HG02642 (cell line): ENCODE measurements around the gene CECR2.

Experiments
- ATAC-seq: cut with Tn5 transposase; IDR thresholded peaks from one replicate; pipeline ENCODE4 v1.9.1; 2021; ENCODE audit warnings: mild to moderate bottlenecking; ENCODE audit not compliant: unreplicated experiment, poor library complexity

CECR2 gene

DNA sequence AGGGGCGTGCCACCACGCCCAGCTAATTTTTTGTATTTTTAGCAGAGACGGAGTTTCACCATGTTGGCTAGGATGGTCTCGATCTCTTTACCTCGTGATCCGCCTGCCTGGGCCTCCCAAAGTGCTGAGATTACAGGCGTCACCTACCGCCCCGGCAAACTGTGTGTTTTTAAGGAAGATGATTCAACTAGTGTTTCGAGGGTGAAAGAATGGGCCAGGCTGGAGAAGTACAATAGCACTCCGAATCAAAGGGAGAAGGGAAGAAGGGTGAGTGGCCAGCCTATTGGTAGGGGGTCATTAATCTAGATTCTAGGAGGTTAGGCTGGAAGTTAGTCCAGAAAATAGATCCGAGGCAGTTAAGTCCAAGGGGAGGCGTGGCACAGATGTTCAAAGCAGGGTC, 2.9 kb upstream of the CECR2 start:
- ATAC-seq: no peak

DNA sequence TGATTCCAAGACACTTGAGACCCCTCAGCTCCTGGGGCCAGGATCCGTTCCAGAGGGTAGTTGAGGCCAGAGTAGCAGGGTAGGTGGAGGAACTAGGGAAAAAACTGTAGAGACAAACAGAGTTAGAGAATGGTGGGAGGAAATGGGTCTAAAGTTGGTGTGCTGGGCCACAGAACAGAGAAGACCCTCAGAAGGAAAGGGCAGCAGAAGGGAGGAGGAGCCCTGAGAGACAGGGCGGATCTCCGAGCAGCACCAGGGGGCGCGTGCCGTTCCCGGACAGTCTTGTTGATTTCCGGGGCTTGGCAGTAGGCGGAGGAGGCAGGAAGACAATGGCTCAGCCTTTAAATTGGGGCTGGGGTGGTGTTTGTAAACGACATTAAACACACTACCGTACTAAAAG, 2.4 kb upstream of the CECR2 start:
- no peak for ATAC-seq

DNA sequence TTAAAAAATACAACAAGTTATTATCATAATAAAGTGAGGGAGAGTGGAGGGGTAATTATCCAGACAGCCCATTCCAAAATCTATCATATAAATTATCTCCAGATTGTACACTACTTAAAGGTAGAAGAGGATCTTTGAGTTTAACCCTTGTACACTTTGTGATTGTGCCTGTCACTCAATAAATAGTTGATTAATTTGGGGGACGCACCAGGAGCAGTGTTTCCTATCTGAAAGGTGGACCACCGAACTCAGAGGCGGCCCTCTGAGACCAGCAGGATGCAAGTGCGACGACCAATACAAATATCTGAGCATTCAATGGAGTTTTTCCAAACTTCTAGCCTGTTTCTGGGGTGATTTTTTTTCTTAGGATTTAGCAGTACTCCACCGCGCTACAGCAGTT, 1.1 kb upstream of the CECR2 start:
- ATAC-seq: no peak

- ATAC-seq: no peak
These were observed 464 bp upstream of the CECR2 start for GRCh38 chr22:17368554-17369438.

DNA sequence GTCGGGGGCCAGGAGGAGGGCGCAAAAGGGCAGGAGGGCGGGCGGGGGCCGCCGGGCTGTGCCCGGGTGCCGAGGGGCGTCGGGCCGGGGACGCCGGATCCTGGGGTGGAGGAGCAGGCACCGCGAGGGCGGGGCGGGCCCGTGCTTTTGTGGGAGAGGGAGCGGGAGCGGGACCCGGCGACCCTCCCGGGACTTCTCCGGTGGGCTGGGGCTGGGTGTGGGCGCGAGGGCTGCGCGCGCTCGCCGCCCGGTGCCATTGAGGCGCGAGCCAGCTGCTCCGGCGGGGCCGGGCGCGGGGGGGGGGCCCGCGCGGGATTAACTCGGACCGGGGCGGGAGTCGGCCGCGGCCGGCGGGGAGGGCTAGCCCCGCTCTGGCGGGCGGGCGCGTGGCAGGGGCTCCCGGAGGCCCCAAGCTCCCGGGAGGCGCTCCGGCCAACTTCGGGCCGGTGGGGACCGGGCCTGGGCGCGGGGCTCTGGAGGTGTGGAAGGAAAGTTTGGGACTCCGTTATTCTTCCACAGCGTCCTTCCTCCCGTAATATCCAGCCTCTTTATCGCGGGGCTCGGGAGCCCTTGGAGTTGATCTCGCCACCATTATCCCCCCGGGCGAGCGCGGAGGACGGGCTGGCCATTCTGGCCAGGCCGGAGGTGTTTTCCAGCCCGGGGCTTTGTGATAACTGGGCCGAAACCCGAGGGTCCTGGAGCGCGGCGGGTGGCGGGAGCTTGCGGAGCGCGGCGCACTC, 936 bp downstream of the CECR2 start:
- ATAC-seq: no peak

DNA sequence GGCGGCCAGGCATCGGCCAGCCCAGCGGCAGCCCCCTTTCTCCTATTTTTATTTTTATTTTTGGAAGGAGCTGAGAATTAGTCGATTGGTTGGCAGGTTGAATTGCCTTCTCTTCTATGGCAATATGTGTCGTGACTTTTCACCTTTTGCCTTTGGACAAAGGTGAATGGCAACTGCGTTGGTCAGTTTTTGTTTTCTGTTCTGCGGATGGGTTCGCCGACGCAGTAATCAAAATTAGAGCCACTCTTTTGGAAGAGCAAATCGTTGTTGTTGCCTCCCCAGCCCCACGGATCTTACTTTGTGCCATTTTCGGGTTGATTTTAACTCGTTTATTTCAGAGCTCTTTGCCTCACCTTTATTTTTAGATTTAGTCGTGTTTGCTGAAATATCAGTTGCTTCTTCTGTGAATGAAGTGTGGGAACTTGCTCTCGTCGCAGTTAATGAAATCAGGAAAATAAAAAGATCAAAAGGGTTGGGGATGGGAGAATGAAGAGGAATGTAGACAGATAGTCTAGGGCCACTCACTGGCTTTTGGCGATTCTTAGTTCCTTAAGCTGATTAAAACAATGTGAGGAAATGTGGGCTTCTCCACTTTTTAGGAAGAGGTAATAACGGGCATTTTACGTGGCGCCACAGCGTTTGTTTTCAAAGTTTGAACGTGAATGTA, 1.6 kb downstream of the CECR2 start:
- no peak for ATAC-seq

- ATAC-seq: no peak
These were observed 2.2 kb downstream of the CECR2 start for GRCh38 chr22:17371448-17371847.

GRCh38 chr22:17373855-17374254, 4.6 kb downstream of the CECR2 start:
- no peak for ATAC-seq

DNA sequence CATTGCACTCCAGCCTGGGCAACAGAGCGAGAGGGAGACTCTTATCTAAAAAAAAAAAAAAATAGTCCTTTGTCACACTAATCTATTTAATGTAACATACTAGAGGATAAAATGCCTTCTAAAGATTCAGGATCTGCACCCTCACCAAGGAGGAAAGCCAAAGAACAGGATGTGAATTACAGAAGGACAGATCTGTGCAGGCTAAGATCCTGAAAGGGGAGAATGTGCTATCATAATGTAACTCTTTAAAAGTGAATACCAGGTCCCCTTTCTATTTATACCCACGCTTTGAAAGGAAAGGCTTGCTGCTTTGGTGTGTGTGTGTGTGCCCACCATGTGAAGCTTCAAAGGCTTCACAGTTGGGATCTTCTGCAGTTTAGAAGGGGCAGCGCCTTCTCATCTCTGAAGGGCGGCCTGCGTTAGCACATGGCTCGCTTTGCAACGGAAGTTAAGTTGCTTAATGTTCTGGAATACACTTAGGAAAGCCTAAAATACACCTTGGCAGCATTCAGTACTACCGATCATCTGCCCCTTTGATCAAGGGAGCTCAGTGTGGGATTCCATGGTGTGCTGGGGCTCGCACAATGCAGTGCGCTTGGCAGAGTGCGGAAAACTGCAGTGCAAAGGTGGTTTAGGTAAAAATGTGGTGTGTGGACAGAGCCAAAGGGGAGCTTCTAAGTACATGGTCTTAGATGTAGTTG, 6.8 kb downstream of the CECR2 start:
- no peak for ATAC-seq

- ATAC-seq: no peak
These were observed 7.7 kb downstream of the CECR2 start for GRCh38 chr22:17376950-17377349.

DNA sequence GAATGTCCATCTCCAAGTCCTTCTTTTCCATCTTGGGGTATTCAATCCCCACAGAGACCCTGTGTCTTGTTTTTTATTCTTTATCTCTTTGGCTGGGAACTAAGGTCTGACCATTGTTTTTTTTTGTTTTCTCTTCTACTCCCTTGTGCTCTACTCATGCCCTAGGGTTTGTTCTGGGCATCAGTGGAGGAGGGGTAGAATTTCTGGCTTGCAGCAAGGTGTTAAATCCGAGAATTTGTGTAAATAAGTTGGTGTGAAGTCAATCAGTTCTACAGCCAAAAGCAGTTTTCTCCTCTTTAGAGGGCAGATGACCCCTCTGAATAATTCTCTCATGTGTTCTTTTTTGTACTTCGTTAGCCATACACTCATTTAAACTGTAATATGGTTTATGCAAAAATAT, 10.7 kb downstream of the CECR2 start:
- no peak for ATAC-seq

GRCh38 chr22:17380359-17381087, 11.3 kb downstream of the CECR2 start:
- ATAC-seq: no peak

GRCh38 chr22:17381192-17381913, 12.1 kb downstream of the CECR2 start:
- ATAC-seq: no peak

DNA sequence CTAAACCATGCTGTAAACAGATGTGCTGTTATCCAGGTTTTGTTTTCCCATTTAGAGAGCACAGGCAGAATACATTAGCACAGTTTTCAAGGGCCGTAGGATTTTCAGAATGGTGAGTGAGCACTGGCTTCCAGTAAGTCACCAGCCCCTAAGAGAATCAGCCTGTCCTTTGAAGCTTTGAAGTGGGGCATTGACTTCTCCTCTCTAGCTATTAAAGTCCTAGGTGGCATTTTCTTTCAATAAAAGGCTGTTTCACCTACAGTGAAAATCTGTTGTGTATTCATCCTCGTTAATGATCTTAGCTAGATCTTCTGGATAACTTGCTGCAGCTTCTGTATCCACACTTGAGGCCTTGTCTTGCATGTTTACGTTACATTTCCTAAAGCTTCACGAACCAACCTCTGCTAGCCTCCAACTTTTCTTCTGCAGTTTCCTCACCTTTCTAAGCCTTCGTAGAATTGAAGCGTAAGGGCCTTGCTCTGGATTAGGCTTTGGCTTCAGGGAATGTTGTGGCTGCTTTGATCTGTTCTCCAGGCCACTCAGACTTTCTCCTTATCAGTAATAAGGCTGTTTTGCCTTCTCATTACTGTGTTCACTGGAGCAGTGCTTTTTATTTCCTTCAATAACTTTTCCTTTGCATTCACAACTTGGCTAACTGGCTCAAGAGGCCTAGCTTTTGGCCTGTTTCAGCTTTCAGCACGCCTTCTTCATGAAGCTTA, 15.5 kb downstream of the CECR2 start:
- no peak for ATAC-seq

- no peak for ATAC-seq
These were observed 18.1 kb downstream of the CECR2 start for GRCh38 chr22:17387356-17387755.

DNA sequence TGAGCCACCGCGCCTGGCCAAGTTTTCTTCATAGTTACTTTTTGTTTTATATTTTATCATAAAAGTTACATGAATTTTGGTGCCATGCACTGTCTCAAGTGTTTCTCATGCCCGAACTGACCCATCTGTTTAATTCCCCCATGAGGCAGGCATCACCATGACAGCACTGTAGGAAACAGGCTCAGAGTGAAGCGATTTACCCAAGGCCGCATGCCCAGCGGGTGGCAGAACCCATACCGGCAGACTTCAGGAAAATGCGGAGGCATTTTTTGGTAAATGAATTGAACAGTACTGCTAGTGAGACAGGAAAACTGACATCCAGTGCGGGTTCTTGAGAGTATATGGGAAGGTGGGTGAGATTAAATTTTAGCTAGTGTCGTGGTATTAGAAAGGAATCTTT, 19.0 kb downstream of the CECR2 start:
- no peak for ATAC-seq

DNA sequence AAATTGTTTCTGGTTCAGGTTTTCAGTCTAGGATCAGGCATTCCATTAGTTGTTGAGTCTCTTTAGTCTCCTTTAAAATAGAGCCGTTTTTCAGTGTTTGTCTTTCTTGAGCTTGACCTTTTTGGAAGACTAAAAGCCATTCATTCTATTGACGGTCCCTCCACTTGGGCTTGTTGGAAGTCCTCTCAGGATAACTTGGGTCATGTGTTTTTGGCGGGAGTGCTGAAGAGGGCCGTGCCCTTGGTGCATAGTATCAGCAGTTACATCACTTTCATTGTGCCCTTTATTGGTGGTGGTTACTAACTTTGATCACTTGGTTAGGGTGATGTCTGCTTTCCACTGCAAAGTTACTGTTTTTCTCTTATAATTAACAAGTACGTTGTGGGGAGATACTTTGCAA, 20.8 kb downstream of the CECR2 start:
- ATAC-seq: no peak

- ATAC-seq: no peak
These were observed 27.3 kb downstream of the CECR2 start for GRCh38 chr22:17396516-17396915.
